IPS DF 6.9 (cell line): ENCODE results near the gene CACNB2.
"Not testable (repeated sequence)": the region's sequence is repeated elsewhere in the genome, so short reads cannot be mapped to it uniquely, and the experiment has no call there.

ENCODE experiments used
- DNase-seq: peaks from one replicate; pipeline ENCODE4 v3.0.0-alpha.2; 2013; ENCODE audit warnings: low read depth, low spot score
- H3K27ac ChIP-seq: one replicate; pipeline ENCODE4 v1.5.1; 2013; ENCODE audit warnings: low read length, control low read depth
- H3K27me3 ChIP-seq: 2 replicates; pipeline ENCODE4 v1.6.1; 2013; ENCODE audit warnings: mild to moderate bottlenecking, low read length; ENCODE audit not compliant: control insufficient read depth, insufficient read depth
- H3K36me3 ChIP-seq: 2 replicates; pipeline ENCODE4 v1.6.1; 2013; ENCODE audit warnings: low read length; ENCODE audit not compliant: control insufficient read depth, insufficient read depth
- H3K4me1 ChIP-seq: 2 replicates; pipeline ENCODE4 v1.6.1; 2013; ENCODE audit warnings: low read length; ENCODE audit not compliant: control insufficient read depth, insufficient read depth
- H3K4me3 ChIP-seq: 2 replicates; pipeline ENCODE4 v1.5.1; 2013; ENCODE audit warnings: mild to moderate bottlenecking, low read length
- H3K9me3 ChIP-seq: 2 replicates; pipeline ENCODE4 v1.6.1; 2013; ENCODE audit warnings: low read length, inconsistent platforms; ENCODE audit not compliant: control insufficient read depth, insufficient read depth
- WGBS: extraction: QIAGEN DNeasy Blood & Tissue Kit; methylation state at CpG from one replicate; pipeline ENCODE4 v1.1.7; 2013; ENCODE audit warnings: mixed read lengths, missing lambda C conversion rate; ENCODE audit not compliant: insufficient read length, insufficient coverage; 5-methylcytosine and 5-hydroxymethylcytosine counted together

CACNB2 gene

DNA sequence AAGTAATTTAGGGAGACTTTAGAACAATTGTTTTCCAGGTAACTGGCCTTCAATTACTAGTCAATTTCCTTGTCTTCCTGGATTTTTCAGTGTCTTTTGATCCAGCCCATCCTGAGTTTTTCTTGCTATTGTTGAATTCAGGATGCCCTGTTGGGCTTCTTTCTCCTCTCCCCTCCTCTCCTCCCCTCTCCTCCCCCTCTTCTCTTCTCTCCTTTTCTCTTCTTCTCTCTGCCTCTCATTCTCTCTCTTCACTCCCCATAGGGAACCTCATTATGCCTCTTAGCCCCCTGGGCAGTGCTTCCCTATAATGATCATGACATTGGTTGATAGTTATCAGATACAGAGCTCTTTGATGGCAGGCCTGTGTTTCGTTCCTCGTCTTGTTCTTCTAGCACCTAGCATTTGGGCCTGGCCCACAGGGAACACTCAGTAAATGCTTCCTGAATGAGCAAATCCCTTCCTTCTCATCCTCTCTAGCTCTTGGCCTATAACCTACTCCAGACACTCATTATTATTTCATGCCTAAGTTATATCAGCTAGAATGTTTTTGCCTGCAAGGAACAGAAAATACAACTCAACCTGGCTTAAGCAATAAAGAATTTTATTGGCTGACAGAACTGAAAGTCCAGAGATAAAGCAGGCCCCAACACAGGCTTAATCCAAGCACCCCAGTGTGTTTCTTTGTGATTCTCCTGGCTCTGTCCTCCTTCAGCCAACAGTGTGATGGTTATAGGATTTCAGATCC is 56.8 kb downstream of the CACNB2 start:
- H3K4me1 ChIP-seq: peaks cover 2% of the 10 kb centered on the region; the same call in 1 of the 2 replicates
- no peak overlapping the region for H3K4me3 ChIP-seq
- DNase-seq: no peak
- no peaks in the 10 kb centered on the region for H3K27me3 ChIP-seq
- WGBS: no CpG with 5 or more reads among the region's 2 CpGs
- H3K36me3 ChIP-seq: no peaks in the 10 kb centered on the region
- no peak overlapping the region for H3K27ac ChIP-seq
- no peaks in the 10 kb centered on the region for H3K9me3 ChIP-seq

DNA sequence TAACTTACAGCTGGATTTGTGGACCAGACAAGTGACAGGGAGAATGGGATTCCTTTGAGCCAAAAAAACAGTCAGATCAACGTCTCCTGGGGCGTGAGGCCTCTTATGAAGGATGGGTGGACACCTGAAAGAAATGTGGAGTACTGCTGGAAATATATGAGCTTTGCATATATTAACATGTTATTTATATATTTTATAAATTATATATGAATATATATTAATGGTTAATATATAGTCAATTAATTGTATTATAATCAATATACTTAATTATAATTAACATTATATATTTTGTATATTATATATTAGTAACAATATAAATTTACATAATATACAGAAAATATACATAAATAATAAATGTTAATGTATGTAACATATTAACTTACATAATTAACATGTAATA is 57.5 kb downstream of the CACNB2 start:
- Histone ChIP-seq H3K4me1 (peaks cover 2% of the 10 kb centered on the region; the same call in 1 of the 2 replicates), H3K4me3 (no peak overlapping the region), H3K9me3 (no peaks in the 10 kb centered on the region), H3K36me3 (no peaks in the 10 kb centered on the region), H3K27me3 (no peaks in the 10 kb centered on the region), H3K27ac (no peak overlapping the region)
- no peak for DNase-seq
- no CpG with 5 or more reads among the region's 2 CpGs for WGBS

DNA sequence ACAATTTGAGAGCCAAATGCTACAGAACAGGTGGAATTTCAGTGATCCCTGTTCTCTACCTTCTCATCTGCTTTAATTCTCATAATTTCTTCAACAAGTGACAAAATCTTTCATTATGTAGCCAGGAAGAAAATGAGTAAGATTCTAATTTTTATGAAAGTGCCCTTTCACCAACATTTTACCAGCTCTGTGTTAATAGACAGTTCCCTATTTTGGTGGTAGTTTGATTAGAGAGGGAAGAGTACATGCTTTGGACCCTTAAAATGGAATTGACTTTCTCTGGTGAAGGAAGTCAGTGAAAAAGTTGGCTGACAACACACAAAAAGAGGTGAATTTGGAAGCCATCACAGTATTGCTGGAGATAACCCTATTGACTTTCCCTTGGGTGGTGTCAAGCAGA is 61.7 kb downstream of the CACNB2 start:
- Histone ChIP-seq H3K9me3 (no peaks in the 10 kb centered on the region), H3K4me3 (no peak overlapping the region), H3K4me1 (peaks cover 2% of the 10 kb centered on the region; the same call in 1 of the 2 replicates), H3K27ac (no peak overlapping the region), H3K36me3 (no peaks in the 10 kb centered on the region), H3K27me3 (no peaks in the 10 kb centered on the region)
- no peak for DNase-seq

DNA sequence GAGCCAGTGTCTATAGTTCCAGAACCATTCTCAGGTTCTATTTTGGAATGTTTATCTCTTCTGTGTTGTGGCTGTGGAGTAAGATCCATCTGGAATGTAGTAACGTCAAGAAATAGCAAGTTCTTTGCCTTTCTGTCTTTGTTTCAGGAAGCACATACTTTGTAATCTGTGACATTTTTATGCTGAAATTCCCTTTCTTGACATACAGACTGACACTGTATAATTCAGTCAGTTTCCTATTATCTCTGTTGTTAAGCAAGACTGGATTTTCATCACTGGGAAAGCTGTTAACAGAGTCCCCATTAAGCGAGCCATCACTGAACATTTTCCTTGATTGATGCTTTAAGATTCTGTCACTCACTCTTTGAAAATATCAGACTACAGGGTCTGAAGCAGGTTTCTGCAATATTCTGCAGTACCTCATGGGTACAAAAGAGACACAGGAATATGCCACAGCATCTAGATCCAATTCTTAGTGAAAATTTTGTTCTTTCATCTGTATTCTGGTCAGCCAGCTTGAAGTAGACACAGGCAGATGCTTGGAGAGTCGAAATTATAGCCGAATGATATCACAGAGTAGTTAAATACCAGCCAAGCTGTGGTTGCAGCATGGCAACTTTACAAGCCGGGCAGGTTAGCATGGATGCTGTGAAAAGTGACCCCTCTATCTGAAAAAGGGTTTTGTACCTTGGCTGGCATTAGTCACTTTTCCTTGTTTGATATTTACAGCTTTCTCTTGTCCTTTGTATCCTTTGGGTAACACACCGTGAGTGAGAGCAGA is 62.6 kb downstream of the CACNB2 start:
- H3K27me3 ChIP-seq: no peaks in the 10 kb centered on the region
- DNase-seq: no peak
- WGBS: no CpG with 5 or more reads among the region's 6 CpGs
- H3K9me3 ChIP-seq: no peaks in the 10 kb centered on the region
- no peaks in the 10 kb centered on the region for H3K4me1 ChIP-seq
- no peaks in the 10 kb centered on the region for H3K36me3 ChIP-seq
- no peak overlapping the region for H3K4me3 ChIP-seq
- H3K27ac ChIP-seq: no peak overlapping the region

DNA sequence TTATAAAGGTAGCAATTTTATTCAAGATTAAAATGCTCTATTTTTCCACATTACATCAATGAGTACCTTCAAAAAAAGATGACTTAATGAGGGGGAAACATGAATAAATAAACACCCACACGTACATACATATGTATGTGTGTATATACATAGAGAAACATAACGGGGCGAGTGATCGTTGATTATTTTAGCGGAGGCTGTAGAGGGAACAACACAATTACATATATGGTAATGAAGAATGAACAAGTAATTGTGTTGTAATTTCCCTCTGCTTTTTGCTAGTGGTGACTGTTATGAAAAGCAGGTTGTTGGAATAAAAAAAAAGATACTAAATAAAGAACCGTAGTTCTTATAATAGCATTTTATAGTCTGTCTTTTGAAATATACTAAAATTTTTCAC is 63.2 kb downstream of the CACNB2 start:
- DNase-seq: no peak
- H3K9me3 ChIP-seq: no peaks in the 10 kb centered on the region
- WGBS: no CpG with 5 or more reads among the region's 6 CpGs
- H3K4me1 ChIP-seq: no peaks in the 10 kb centered on the region
- no peaks in the 10 kb centered on the region for H3K36me3 ChIP-seq
- H3K27me3 ChIP-seq: no peaks in the 10 kb centered on the region
- H3K4me3 ChIP-seq: no peak overlapping the region
- no peak overlapping the region for H3K27ac ChIP-seq

DNA sequence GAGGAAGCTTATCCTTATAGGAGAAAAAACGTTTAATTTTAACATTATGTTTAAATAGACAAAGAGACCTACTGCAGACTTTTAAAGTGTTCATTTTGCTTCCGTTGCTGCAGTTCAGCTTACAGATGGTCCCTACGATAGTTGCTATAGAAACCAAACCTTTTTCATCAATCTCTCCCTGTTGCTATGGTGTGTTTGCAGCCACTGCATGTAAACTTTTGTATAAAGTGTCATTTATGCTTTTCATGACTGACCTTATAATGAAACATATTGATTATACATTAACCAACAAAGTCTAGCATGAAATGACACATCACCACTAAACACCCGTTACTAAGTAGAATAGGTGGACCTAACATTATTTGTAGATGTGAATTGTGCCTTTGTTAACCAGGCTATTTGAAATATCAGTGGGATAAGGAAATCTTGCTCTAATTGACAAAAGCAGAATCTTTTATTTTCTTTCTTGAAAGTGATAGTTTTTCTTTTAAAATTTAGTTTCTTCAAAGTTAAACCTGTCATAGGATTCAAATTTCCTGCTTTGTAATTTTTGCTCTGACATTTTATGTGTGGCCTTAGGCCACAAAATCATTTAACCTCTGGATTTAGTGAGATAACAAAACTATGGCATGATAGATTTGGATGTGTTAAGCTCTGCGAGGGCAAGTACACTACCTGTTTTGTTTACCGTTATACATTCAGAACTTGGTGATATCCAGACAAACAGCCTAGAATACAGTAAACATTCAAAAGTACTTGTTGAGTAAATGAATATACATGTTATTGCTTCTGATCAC is 64.0 kb downstream of the CACNB2 start:
- Histone ChIP-seq H3K4me3 (no peak overlapping the region), H3K27ac (no peak overlapping the region), H3K36me3 (no peaks in the 10 kb centered on the region), H3K9me3 (no peaks in the 10 kb centered on the region), H3K4me1 (no peaks in the 10 kb centered on the region), H3K27me3 (no peaks in the 10 kb centered on the region)
- no peak for DNase-seq
- no CpG with 5 or more reads among the region's 6 CpGs for WGBS

GRCh38 chr10:18205098-18205834 is 65.0 kb downstream of the CACNB2 start:
- no CpG with 5 or more reads among the region's 5 CpGs for WGBS
- DNase-seq: no peak
- no peak overlapping the region for H3K27ac ChIP-seq
- H3K4me3 ChIP-seq: no peak overlapping the region
- H3K36me3 ChIP-seq: no peaks in the 10 kb centered on the region
- H3K4me1 ChIP-seq: no peaks in the 10 kb centered on the region
- no peaks in the 10 kb centered on the region for H3K27me3 ChIP-seq
- H3K9me3 ChIP-seq: no peaks in the 10 kb centered on the region

GRCh38 chr10:18208186-18208585 is 68.0 kb downstream of the CACNB2 start:
- not testable (repeated sequence) for H3K4me1 ChIP-seq, H3K36me3 ChIP-seq, H3K9me3 ChIP-seq, H3K27me3 ChIP-seq, H3K27ac ChIP-seq, H3K4me3 ChIP-seq, DNase-seq
- WGBS: no CpG with 5 or more reads among the region's 3 CpGs

GRCh38 chr10:18209241-18209640 is 69.0 kb downstream of the CACNB2 start:
- Histone ChIP-seq H3K36me3 (no peaks in the 10 kb centered on the region), H3K27me3 (no peaks in the 10 kb centered on the region), H3K4me1 (no peaks in the 10 kb centered on the region), H3K4me3 (no peak overlapping the region), H3K9me3 (no peaks in the 10 kb centered on the region), H3K27ac (no peak overlapping the region)
- no CpG with 5 or more reads among the region's 2 CpGs for WGBS
- no peak for DNase-seq

GRCh38 chr10:18210711-18211110 is 70.5 kb downstream of the CACNB2 start:
- no peak overlapping the region for H3K4me3 ChIP-seq
- no peaks in the 10 kb centered on the region for H3K9me3 ChIP-seq
- no CpG with 5 or more reads among the region's 2 CpGs for WGBS
- DNase-seq: no peak
- no peaks in the 10 kb centered on the region for H3K27me3 ChIP-seq
- no peaks in the 10 kb centered on the region for H3K4me1 ChIP-seq
- H3K36me3 ChIP-seq: no peaks in the 10 kb centered on the region
- H3K27ac ChIP-seq: no peak overlapping the region
